AG09319 (cell line): Measurements from ENCODE around the gene HOXB3.

Experiments used
- DNase-seq: peaks from one replicate; pipeline ENCODE4 v3.0.0-alpha.2; 2010; ENCODE audit warnings: low read depth; ENCODE audit errors: extremely low read depth
- CTCF ChIP-seq: IDR thresholded peaks from 2 replicates; pipeline ENCODE4 v1.5.1; 2011; ENCODE audit warnings: low read depth, mild to moderate bottlenecking, inconsistent platforms, low read length, moderate library complexity

The HOXB3 gene

GRCh38 chr17:48603959-48604769, 14.1 kb upstream of the HOXB3 start:
- no peak for DNase-seq
- TF ChIP-seq CTCF: no peak

- TF ChIP-seq CTCF: no peak
- no peak for DNase-seq
Measured at GRCh38 chr17:48601539-48602425, 11.7 kb upstream of the HOXB3 start.

DNA sequence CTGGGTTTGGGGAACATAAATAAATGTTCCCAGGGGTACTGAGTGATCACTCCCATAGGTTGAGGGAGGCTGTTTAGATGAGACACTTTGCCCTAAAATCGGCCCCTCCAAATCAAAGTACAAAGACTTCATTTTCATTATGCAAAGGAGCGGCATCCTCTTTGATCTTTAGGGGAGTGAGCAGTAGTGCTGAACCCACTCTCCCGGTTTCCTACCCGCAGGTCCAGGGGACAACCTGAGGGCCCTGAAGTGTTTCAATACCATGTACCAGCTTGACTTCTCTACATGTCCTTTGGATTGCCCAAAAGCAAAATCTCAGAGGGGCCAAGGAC, 11.1 kb upstream of the HOXB3 start:
- no peak for TF ChIP-seq CTCF
- no peak for DNase-seq

DNA sequence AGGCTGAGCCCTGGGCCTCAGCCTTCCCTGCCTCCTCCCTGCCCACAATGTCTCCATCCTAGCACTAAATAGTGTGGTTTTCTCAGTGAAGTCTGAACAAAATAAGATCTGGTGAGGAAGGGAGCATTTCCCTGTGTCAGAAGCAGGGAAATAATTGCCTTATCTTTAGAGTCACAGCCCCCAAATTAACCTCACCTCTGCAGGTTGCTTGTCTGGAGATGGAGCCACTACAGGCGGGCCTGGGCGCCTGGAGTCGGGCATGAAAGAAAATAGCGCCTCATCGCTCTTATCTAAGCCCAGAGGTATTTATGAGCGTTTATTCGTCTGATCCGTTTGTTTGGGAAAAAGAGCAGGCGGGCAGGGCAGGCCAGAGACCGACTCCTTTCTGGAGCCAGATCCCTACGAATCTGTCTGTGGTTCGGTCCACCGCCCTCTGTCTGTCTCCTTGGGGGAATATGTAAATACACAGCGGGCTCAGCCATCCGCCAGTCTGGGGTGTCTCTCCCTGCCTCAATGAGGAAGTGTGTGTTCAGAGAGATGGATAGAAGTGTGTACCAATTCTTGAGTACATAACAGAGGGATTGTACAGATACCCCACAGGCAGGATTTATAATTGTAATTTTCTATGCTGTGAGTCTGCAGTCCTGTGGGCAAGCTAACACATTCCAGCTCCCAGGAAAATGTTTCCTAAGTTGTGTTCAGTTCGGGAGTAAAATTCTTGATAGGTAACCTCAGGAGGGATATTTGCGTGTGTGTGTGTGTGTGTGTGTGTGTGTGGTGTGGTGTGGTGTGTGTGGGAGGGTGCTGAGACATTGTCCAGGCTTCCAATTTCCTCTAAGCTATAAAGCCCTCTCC, 10.4 kb upstream of the HOXB3 start:
- no peak for TF ChIP-seq CTCF
- DNase-seq: no peak

GRCh38 chr17:48599354-48599753, 9.3 kb upstream of the HOXB3 start:
- no peak for TF ChIP-seq CTCF

GRCh38 chr17:48598736-48599135, 8.7 kb upstream of the HOXB3 start:
- DNase-seq: no peak
- no peak for TF ChIP-seq CTCF

More at GRCh38 chr17:48599354-48599753, 9.3 kb upstream of the HOXB3 start:
- no peak for DNase-seq
